IMR-90 (cell line): Measurements from ENCODE around the gene ACER1. TPM values are rescaled to one million over a fixed set of nuclear protein-coding genes. Genes with fewer than 3 reads are reported as not detected.
"Not testable (repeated sequence)": the region's sequence is repeated elsewhere in the genome, so short reads cannot be mapped to it uniquely, and the experiment has no call there.

ENCODE experiments used
- ATAC-seq: fragments of 200-7000 bp; cut with Tn5 transposase; 2 replicates; pipeline ENCODE4 v1.9.1; 2020; ENCODE audit warnings: low read depth, mild to moderate bottlenecking, moderate library complexity
- BruUV-seq: library from RNA; stranded (reverse); fragments of 400-500 nt; replicated peaks from 2 replicates; lab custom pipeline; 2021; lab: Mats Ljungman, UMichigan
- CTCF ChIA-PET: fragments of 300-600 bp; formaldehyde crosslinking; extraction: SDS; loops from one replicate; lab custom pipeline; 2021; ENCODE audit warnings: antibody characterized with exemption; lab: Yijun Ruan, JAX
- POLR2A ChIA-PET: fragments of 300-600 bp; sonication (Branson Sonifier 250); formaldehyde crosslinking; loops from one replicate; lab custom pipeline; 2022; ENCODE audit warnings: antibody characterized with exemption; ENCODE audit not compliant: unreplicated experiment; lab: Charles Lee
- DNase-seq: peaks from one replicate; pipeline ENCODE4 v3.0.0; 2013
- H2AFZ ChIP-seq: replicated peaks from 2 replicates; pipeline ENCODE3; 2013; ENCODE audit warnings: low read length, mild to moderate bottlenecking; ENCODE audit not compliant: poor library complexity
- H2AK5ac ChIP-seq: 2 replicates; pipeline ENCODE4 v1.6.1; 2013; ENCODE audit warnings: low read depth, low read length, inconsistent platforms
- H2AK9ac ChIP-seq: replicated peaks from 2 replicates; pipeline ENCODE3; 2013; ENCODE audit warnings: mild to moderate bottlenecking, low read depth, low read length, moderate library complexity; ENCODE audit not compliant: poor library complexity
- H2BK120ac ChIP-seq: 2 replicates; pipeline ENCODE4 v1.6.1; 2013; ENCODE audit warnings: low read depth, low read length, inconsistent platforms
- H2BK15ac ChIP-seq: 3 replicates; pipeline ENCODE4 v1.6.1; 2013; ENCODE audit warnings: low read depth, low read length, inconsistent platforms
- H2BK20ac ChIP-seq: 2 replicates; pipeline ENCODE4 v1.6.1; 2013; ENCODE audit warnings: low read depth, mild to moderate bottlenecking, inconsistent platforms, low read length, moderate library complexity
- H2BK5ac ChIP-seq: 2 replicates; pipeline ENCODE4 v1.6.1; 2013; ENCODE audit warnings: mild to moderate bottlenecking, low read depth, low read length, inconsistent platforms; ENCODE audit not compliant: poor library complexity, severe bottlenecking
- H3K14ac ChIP-seq: replicated peaks from 2 replicates; pipeline ENCODE4 v1.6.1; 2013; ENCODE audit warnings: low read depth, low read length, inconsistent platforms
- H3K18ac ChIP-seq: 2 replicates; pipeline ENCODE4 v1.6.1; 2013; ENCODE audit warnings: low read depth, low read length, control low read depth
- H3K23ac ChIP-seq: 2 replicates; pipeline ENCODE4 v1.6.1; 2013; ENCODE audit warnings: low read depth, low read length, inconsistent platforms
- H3K27ac ChIP-seq: 2 replicates; pipeline ENCODE4 v1.5.1; 2013; ENCODE audit warnings: mild to moderate bottlenecking, control low read depth, low read length; ENCODE audit not compliant: insufficient read depth
- H3K27me3 ChIP-seq: 2 replicates; pipeline ENCODE4 v1.6.1; 2013; ENCODE audit warnings: low read length; ENCODE audit not compliant: control insufficient read depth, insufficient read depth
- H3K36me3 ChIP-seq: 2 replicates; pipeline ENCODE4 v1.6.1; 2013; ENCODE audit warnings: low read length, mixed read lengths; ENCODE audit not compliant: control insufficient read depth, insufficient read depth
- H3K4ac ChIP-seq: 2 replicates; pipeline ENCODE4 v1.6.1; 2013; ENCODE audit warnings: low read depth, low read length, inconsistent platforms
- H3K4me1 ChIP-seq: 2 replicates; pipeline ENCODE4 v1.6.1; 2013; ENCODE audit warnings: low read length, mixed read lengths; ENCODE audit not compliant: control insufficient read depth, insufficient read depth
- H3K4me2 ChIP-seq: 2 replicates; pipeline ENCODE4 v1.6.1; 2013; ENCODE audit warnings: low read depth, mild to moderate bottlenecking, control low read depth, low read length, moderate library complexity
- H3K4me3 ChIP-seq: 2 replicates; pipeline ENCODE4 v1.5.1; 2013; ENCODE audit warnings: low read depth, mild to moderate bottlenecking, control low read depth, low read length, moderate library complexity; ENCODE audit not compliant: insufficient read depth
- H3K56ac ChIP-seq: 2 replicates; pipeline ENCODE4 v1.6.1; 2013; ENCODE audit warnings: low read length, inconsistent platforms; ENCODE audit not compliant: insufficient read depth; ENCODE audit errors: extremely low read depth
- H3K79me1 ChIP-seq, 2 experiments: 2 replicates each; pipeline ENCODE4 v1.6.1; 2013; ENCODE audit warnings: low read length in 2 of 2, inconsistent platforms in 1 of 2, low read depth in 1 of 2
- H3K9ac ChIP-seq: 2 replicates; pipeline ENCODE4 v1.6.1; 2013; ENCODE audit warnings: low read depth, low read length, control low read depth
- H3K9me1 ChIP-seq: 2 replicates; pipeline ENCODE4 v1.6.1; 2013; ENCODE audit warnings: low read length, inconsistent platforms; ENCODE audit not compliant: insufficient read depth
- H3K9me3 ChIP-seq: 2 replicates; pipeline ENCODE4 v1.6.1; 2013; ENCODE audit warnings: low read length; ENCODE audit not compliant: control insufficient read depth, insufficient read depth
- H4K20me1 ChIP-seq: 2 replicates; pipeline ENCODE4 v1.6.1; 2013; ENCODE audit warnings: low read length, inconsistent platforms; ENCODE audit not compliant: insufficient read depth
- H4K5ac ChIP-seq: 2 replicates; pipeline ENCODE4 v1.6.1; 2013; ENCODE audit warnings: mild to moderate bottlenecking, low read depth, low read length, control low read depth
- H4K8ac ChIP-seq, 2 experiments: 2 replicates each; pipeline ENCODE4 v1.6.1; 2013; ENCODE audit warnings: low read depth in 2 of 2, low read length in 2 of 2, control low read depth in 1 of 2, inconsistent platforms in 1 of 2
- H4K91ac ChIP-seq: 2 replicates; pipeline ENCODE4 v1.6.1; 2013; ENCODE audit warnings: low read depth, low read length, inconsistent platforms; ENCODE audit not compliant: insufficient read depth
- WGBS, 2 experiments: methylation state at CpG; one replicate each; pipeline versions ENCODE4 v1.1.5 to v1.1.7; 2013; ENCODE audit warnings: missing lambda C conversion rate in 2 of 2; ENCODE audit not compliant: insufficient read length in 1 of 2; ENCODE audit errors: extremely low coverage in 2 of 2; 5-methylcytosine and 5-hydroxymethylcytosine counted together
- dilution Hi-C: fragments of 300-500 bp; cut with HindIII; formaldehyde crosslinking; loops from one replicate; pipeline ENCODE4 v1.14.3; 2018; ENCODE audit warnings: low sequenced_read_pairs; ENCODE audit not compliant: unreplicated experiment
- in situ Hi-C: fragments of 300-500 bp; cut with MboI; formaldehyde crosslinking; loops from 3 replicates; pipeline ENCODE4 v1.14.3; 2019; ENCODE audit warnings: low sequenced_read_pairs, inconsistent platforms, mixed read lengths
- intact Hi-C: fragments of 100-400 bp; cut with micrococcal nuclease; formaldehyde crosslinking; loops from 2 replicates; pipeline ENCODE4 v1.10.0; 2022
- polyA plus RNA-seq, 3 experiments: library from polyadenylated mRNA; depleted of rRNA; stranded (reverse); fragments of >200 nt; gene quantifications; 2 replicates each; pipeline ENCODE4 v1.2.3, GENCODE V29; 2012; ENCODE audit warnings: low replicate concordance in 1 of 3
- total RNA-seq: library from RNA; depleted of rRNA; stranded (reverse); fragments of >200 nt; gene quantifications from 2 replicates; pipeline ENCODE4 v1.2.3, GENCODE V29; 2012

The ACER1 gene
- total and polyA plus RNA-seq, 2 of the 4 experiments (the other 2 are of a cell fraction), result not detected

GRCh38 chr19:6315646-6316045 is 17.8 kb downstream of the ACER1 start:
- H3K4me2 ChIP-seq, H2AK9ac ChIP-seq, H4K5ac ChIP-seq, H4K8ac ChIP-seq, intact Hi-C loops, H2BK5ac ChIP-seq, dilution Hi-C loops, DNase-seq, BruUV-seq, H3K79me1 ChIP-seq, H2BK20ac ChIP-seq, H3K23ac ChIP-seq, CTCF ChIA-PET, H3K27me3 ChIP-seq, H3K4me1 ChIP-seq, H3K18ac ChIP-seq, H3K4ac ChIP-seq, H4K20me1 ChIP-seq, H4K91ac ChIP-seq, H3K9me3 ChIP-seq, H3K9me1 ChIP-seq, H3K14ac ChIP-seq, H3K56ac ChIP-seq, in situ Hi-C loops, H3K27ac ChIP-seq, H2AFZ ChIP-seq, H2BK15ac ChIP-seq, H2AK5ac ChIP-seq, H2BK120ac ChIP-seq, H3K4me3 ChIP-seq, POLR2A ChIA-PET, H3K9ac ChIP-seq, H3K36me3 ChIP-seq, ATAC-seq: not testable (repeated sequence)
- 20% methylated on average over 1 of the region's 5 CpGs; no CpG with 5 or more reads in 1 of the 2 experiments for WGBS, 2 experiments
